GM18868 (cell line): Measurements from ENCODE around the gene CDH12.
"Not testable (repeated sequence)": the region's sequence is repeated elsewhere in the genome, so short reads cannot be mapped to it uniquely, and the experiment has no call there.

Source experiments
- ATAC-seq: cut with Tn5 transposase; IDR thresholded peaks from one replicate; pipeline ENCODE4 v1.9.1; 2021; ENCODE audit warnings: mild to moderate bottlenecking, moderate library complexity; ENCODE audit not compliant: unreplicated experiment

CDH12 gene

DNA sequence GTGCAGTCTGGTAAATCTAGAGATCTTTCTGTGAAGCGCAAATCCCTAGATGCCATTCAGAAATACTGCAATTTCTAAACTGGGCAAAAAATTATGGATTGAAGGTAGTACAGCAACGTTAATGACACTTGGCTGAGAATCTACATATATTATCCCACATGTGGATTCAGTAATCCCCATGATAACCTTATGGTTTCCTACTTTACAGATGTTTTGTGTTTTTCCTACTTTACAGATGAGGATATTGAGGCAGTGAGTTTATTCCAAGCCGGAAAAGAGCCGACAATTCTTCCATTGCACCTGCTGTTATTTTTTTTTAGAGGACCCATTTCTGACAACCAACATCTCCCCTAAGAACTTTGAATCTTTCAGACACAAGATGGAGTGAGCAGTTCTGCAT, 796.5 kb downstream of the CDH12 start:
- no peak for ATAC-seq

DNA sequence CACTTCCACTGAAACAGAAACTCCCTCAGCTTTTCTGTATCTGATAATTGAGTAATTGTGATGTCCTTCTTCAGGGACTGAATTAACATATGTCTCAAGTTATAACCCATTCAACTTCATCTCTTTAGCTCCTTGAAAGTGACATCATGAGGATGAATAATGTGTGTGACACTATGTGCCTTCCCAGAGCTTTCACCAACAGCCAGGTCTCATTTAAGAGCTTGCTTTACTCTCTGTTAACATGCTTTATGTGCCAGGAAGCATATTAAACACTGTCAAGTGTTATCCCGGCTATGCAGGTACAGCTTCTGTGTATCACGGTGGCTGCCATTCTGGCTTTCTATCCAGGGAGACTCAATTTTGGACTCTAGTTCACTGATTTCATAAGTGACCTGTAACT, 799.9 kb downstream of the CDH12 start:
- ATAC-seq = no peak

DNA sequence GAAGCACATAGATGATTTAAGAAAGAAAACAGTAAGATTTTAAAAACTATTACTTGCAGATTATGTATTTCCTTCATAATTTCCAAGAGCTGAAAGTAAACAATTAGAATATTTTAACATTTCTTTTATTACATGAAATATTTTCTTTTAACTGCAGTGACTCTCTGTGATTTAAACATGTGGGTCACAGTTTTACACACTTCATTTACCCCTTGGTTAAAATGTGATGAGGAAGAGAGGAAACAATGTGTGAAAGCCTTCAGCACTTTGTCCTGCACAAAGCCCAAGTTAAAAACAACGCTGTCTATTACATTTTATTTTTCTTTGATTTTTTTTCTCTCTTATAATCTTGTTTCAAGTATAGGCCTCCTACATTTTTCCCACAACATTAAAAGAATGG, 801.3 kb downstream of the CDH12 start:
- no peak for ATAC-seq

DNA sequence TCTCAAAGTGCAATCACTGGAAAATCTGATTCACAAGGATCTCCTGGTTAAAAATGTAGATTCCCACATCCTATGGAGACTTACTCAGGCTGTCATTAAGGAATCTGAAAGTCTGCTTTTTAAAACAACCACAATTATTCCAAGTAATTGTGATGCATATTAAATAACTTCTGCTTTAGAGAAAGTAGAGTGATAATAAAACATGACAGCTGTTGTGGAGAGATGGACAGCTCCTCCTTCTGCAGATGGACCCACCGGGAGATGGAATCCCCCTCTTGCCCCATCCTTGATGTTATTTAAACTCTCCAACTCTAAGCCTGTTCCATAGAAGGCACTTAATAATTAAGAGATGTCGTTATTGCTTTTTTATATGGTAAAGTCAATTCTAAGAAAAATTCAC, 802.2 kb downstream of the CDH12 start:
- ATAC-seq = no peak

DNA sequence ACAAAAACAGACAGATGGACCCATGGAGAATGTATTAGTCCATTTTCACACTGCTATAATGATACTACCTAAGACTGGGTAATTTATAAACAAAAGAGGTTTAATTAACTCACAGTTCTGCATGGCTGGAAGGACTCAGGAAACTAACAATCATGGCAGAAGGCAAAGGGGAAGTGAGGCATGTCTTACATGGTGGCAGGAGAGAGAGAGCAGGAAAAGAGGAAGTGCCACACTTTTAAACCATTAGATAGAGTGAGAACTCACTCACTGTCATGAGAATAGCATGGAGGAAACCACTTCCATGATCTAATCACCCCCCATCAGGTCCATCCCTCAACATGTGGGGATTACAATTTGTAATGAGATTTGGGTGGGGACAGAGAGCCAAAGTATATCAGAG, 808.9 kb downstream of the CDH12 start:
- no peak for ATAC-seq

DNA sequence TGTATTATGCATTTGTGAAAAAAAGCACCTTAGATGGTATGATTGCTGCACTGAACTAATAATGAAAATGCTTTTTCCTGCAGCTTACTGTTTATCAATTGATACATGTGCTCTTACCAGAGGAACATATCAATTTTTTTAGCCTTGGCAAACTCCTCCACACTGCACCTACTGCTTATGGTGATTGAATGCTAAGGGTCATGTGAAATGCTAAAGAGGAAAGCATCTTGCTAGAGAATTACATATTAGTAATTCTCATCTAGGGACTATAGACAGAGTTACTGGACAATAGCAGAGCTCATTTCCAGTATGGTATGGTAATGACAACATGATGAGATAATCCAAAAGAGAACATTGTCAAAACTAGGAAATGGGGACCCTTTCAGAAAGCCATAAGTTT, 817.1 kb downstream of the CDH12 start:
- no peak for ATAC-seq

DNA sequence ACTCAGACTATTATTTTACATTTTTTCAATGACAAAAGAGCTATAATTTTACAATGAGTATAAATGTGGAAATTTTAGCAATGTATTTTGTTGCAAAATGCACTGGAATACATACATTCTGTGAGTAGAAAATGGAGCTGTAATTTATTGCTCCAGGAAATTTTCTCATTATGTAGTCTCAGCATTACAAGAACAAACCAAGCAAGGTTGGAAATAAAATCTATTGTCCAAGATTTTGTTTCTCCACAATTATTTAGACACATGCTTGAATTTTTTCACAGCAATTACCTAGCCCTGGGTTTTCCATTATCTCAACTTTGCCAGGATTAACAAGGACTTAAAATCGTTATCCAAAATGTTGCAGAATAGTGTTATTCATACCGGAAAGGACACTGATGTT, 820.1 kb downstream of the CDH12 start:
- no peak for ATAC-seq

DNA sequence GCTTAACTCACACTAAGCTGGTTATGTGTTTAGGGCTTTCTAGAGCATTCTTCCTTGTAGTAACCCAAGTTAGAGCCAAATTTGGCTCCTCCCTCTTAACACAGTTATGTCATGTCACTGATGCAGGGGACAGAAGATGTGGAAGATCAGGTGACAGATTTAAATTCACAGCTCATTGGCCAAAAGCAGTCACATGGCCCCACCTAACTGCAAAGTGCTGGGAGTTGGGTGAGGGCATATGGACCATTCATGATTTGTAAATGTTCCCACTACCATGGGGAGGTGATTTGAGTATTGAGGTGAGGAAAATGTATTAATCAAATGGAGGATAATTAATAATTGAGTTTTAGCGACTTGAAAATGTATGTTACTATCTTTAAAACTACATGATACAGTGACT, 829.4 kb downstream of the CDH12 start:
- ATAC-seq = no peak

DNA sequence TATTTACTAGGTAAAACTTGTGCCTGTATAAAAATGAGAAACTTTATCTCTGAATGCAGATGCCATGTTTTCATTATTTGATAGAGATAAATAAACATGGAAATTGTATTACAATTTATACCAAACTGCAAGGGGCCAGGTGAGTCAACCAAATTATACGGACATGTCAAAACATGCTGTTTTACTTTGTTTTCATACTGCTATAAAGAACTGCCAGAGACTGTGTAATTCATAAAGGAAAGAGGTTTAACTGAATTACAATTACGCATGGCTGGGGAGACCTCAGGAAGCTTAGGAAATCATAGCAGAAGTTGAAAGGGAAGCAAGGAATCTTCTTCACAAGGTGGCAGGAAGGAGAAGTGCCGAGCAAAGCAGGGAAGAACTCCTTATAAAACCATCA, 840.3 kb downstream of the CDH12 start:
- not testable (repeated sequence) for ATAC-seq

DNA sequence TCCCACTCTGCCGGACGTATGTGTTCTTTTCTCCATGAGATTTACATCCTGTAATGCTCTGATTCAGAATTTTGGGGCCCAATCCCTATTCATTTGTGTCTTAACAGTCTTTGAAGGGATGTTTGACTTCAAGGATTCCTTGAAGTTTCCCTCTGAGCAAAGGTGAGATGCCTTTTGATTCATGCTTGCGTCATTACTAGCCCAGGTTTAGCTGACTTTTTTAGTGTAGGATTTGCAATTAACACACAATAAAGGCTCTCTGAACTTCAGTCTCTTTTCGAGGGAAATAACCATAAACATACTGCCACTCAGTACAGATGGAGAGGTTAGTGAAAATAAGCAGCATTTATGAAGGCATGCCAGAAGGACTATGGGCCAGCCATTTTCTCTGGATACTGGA, 842.3 kb downstream of the CDH12 start:
- ATAC-seq = not testable (repeated sequence)

DNA sequence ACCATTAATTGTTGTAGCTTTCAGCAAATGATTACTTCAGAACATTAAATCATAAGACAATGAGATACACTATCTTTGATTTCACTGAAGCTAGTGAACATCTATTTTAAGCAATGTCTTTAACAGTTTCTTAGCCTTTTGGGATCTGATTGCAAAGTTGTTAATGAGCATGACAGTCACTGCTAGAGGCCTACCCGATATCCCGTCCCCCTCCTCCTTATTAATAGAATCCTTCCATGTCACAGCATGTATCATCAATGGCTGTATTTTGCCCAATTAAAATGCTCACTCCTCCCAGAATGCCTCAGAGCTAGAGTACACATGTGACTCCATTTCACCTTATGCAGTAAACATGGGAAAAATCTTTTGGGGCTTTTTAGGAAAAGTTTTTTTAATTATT, 852.0 kb downstream of the CDH12 start:
- not testable (repeated sequence) for ATAC-seq

DNA sequence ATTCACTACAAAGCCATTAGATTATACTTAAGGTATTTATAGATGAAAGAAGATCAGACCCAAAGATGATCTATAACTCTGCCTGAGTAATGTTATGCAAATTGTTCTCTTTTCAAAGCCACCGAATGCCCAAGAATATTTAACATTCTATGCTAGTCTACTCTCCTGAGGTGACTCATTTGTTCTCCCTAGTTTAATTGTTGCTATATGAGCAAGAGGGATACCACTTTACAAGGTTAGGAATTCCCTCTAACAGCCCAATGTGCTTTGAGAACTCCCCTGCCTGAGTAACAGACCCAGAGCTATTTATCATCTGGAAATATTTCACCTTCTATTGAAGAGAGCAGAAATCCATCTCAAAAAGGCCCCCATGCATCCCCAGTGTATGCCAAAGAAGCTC, 867.3 kb downstream of the CDH12 start:
- ATAC-seq = not testable (repeated sequence)

DNA sequence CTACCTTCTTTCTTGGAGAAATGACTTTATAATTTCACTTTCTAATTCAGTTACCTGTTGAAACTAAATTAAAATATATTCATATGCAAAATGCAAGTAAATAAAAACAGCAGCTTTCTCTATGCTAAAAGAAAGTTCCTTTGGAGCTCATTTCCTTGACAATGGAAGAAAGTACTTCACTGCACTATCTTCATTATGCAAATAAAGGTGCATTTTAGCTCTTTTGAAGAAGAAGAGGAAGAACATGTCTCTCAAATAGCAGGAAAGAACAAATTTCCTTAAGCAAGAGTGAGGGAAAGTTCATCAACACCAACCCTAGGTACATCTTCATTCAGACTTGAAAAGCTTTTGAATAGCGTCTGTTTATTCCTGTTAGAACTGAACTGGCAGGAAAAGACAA, 901.6 kb downstream of the CDH12 start:
- ATAC-seq = not testable (repeated sequence)

DNA sequence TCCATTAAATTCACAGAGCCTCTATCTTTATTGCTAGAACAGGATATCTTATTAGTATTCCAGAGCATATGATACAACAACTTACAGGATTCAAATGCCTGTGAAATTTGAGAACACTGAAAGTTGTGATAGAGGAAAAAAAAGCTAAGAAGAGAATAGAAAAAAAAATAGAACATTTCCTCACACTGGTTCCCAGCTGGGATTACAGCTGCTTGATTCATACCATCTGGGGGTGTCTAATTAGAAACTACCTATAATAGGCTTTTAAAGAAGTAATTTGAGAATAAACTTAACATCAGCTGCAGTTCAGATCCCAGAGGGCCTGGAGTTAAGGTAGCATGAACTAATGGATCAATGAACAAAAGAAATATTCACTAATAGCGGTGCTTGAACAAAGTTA, 922.0 kb downstream of the CDH12 start:
- no peak for ATAC-seq

DNA sequence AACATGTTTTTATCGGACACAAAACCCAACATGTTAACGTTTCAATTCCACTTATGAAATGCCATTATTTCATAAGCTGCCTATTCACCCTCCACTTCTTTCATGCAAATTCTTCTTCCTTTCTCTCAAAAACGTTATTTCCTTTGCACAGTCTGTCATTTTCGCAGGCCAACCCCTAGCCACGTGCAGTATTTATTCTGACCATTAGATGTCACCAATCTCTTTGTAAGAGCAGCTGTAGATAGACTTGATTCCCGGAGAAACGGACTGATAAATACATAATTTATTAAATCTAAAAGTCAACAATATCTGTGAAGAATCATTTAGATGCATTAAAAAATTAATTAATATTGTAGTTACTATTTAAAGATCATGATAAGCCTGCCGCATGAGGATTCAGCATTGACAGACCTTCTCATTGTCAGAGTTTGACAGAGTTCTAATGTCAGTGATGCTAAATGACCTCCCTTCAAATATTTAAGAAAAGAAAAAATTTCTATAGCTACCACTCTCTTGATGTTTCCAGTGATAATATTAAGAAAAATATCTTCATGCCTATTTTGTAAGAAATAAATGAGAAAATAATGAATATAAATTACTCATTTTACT, 933.6 kb downstream of the CDH12 start:
- ATAC-seq = peak; percentile 97

DNA sequence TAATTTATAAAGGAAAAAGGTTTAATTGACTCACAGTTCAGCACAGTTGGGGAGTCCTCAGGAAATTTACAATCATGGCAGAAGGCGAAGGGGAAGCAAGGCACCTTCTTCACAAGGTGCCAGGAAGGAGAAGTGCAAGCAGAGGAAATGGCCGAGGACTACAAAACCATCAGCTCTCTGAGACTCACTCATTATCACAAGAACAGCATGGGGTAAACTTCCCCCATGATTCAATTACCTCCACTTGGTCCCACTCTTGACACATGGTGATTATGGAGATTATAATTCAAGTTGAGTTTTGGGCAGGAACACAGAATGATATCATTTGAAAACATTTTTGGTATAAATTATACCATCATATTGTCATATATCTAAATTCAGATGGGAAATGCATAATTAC, 934.7 kb downstream of the CDH12 start:
- no peak for ATAC-seq

DNA sequence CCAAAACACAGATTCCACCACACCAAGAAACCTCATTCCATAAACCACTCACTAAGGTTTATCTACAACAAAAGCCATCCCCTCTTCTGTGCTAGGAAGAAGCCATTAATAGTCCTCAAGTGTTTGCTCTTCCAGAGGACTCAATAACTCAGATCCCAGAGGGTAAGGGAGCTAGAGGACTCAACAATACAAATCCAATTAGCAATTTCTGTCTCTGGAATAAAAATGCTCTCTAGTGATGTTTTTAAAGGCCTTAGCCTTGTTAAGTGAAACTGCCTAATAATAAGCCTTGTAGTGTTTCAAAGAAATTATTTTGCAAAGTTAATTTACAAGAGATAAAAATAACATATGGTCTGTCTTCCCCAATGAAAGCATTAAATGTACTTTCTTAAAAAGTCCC, 942.4 kb downstream of the CDH12 start:
- no peak for ATAC-seq

DNA sequence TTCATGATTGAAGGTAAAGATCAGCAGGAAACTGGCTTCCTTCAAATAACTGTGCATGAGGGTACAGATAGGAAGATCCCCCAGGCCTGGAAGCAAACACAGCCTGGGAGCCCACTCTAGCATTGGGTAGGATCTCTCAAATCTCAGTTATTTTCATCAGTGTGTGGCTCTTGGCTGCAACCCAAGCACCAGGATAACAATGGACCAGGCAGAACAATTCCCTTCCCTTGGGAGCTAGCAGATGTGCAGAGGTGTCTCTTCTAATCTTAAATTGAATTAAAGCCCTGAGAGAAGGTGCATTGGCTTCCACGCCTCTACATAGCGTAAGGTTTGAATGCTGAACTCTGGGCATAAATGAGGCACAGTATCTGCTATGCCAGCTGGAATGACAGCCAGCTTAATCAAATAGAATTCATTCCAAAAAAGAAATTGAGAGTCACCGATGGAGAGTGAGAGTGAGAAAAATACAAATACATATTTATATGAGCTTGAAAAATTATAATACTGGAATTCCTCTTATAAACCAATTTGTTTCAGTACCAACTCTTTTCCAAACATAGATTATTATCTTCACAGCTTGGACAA, 957.3 kb downstream of the CDH12 start:
- ATAC-seq = no peak

DNA sequence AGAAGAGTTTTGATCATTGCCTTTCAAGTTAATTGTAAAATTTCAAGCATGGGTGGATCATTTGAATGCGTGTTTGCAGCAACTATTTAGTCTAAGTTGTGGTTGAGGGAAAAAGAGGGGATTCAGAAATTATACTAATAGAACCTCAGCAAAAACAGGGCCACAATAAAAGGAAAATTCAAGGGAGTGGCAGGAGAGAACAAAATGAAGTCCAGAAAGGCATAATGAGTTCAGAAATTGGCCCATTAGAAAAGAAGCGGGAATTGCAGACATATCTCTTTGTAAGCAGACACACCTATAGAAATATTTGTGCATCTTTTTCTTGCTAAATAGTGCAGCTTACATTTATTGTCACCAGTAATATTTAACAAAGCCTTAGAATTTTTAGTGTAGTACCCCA, 960.0 kb downstream of the CDH12 start:
- ATAC-seq = no peak

DNA sequence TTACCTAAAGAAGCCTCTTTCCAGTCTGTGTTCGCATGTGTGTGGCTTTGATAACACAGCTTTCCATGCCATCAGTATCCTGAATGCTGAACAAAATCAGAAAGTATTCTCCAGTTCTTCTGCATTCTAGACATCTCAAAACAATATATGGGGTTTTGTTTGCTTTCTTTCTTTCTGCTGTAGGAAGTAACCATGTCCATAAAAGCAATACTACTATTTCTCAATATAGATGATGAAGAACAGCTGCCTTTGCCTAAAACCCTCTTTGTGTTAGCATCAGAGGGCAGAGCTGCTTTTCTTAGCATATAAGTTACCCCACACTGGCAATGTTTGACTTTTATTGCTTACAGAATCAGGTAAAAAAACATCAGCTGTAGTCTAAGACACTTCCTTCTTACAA, 963.6 kb downstream of the CDH12 start:
- ATAC-seq = no peak

DNA sequence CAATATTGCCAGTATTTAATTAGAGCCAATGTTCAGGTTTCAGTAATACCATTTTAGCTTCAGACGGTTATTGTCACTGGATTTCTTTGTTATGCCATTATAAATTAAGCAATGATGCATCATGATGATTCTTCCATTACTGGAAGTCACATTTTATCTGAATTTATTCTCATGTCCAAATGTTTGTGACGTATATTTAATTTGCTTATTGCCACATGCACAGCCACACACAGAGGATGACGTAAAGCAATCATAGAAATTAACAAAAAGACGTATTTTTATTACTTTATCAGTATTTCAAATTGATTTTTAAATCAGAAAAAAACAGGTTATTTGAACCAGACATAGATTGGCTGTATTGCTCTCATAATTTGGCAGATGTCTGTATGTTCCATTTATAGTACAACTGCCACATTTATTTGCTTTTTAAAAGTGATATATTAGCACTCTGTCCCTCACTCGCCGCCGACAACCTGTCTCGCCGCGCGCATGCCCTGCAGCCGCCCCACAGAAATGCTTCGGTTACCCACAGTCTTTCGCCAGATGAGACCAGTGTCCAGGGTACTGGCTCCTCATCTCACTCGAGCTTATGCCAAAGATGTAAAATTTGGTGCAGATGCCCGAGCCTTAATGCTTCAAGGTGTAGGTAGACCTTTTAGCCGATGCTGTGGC, 970.9 kb downstream of the CDH12 start:
- no peak for ATAC-seq

DNA sequence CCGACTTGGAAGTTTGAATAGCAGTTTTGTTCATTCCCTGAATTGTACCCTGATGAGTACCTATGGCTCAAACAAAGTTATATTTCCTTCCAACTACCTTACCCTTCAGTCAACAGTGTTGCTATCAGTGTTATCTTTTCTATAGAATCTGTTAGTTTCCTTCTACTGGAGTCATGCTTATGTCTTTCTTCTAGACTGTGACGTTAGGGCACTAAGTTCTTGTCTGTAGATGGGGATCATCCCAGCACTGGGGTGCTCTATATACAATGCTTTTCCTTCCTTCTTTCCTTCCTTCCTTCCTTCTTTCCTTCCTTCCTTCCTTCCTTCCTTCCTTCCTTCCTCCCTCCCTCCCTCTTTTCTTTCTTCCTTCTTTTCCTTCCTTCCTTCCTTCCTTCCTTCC, 973.0 kb downstream of the CDH12 start:
- ATAC-seq = no peak

DNA sequence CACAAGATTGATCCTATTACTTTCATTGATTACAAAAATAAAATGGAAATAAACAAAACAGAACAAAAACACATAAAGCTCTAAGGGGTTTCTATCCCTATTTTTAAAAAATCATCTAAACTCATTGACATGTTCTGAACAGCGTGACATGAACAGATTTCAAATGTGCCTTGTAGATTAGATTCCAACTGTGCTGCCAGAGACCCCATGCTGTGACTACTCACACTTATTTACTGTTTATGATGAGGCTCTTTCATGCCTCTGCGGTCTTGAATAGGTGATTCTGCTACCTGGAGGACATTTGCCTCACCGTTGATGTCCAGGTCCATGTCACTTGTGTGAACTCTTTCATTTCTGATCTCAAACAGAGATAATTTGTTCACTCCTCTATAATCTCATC, 990.2 kb downstream of the CDH12 start:
- no peak for ATAC-seq
